GM12878 (cell line): Measurements from ENCODE around the gene DNAJC15. TPM values are rescaled to one million over a fixed set of nuclear protein-coding genes. Genes with fewer than 3 reads are reported as not detected.

ENCODE experiments used
- ATAC-seq: fragments of 200-7000 bp; cut with Tn5 transposase; 3 replicates; pipeline ENCODE4 v1.9.1; 2020; ENCODE audit warnings: mild to moderate bottlenecking, moderate library complexity
- BruUV-seq: library from RNA; stranded (reverse); fragments of 400-500 nt; replicated peaks from 2 replicates; lab custom pipeline; 2021; lab: Mats Ljungman, UMichigan
- CTCF ChIA-PET: fragments of 300-600 bp; sonication (Branson Sonifier 250); formaldehyde crosslinking; extraction: SDS; loops from one replicate; lab custom pipeline; 2021; ENCODE audit warnings: inconsistent platforms; lab: Yijun Ruan, JAX
- POLR2A ChIA-PET: fragments of 350-600 bp; formaldehyde crosslinking; extraction: SDS; loops from one replicate; lab custom pipeline; 2021; ENCODE audit warnings: inconsistent platforms; lab: Charles Lee
- RAD21 ChIA-PET: fragments of 300-600 bp; sonication (Branson Sonifier 250); formaldehyde crosslinking; loops from one replicate; lab custom pipeline; 2023; ENCODE audit warnings: antibody characterized with exemption; ENCODE audit not compliant: unreplicated experiment; lab: Charles Lee
- SMC1A ChIA-PET: fragments of 300-600 bp; sonication (Branson Sonifier 250); formaldehyde crosslinking; loops from one replicate; lab custom pipeline; 2023; ENCODE audit not compliant: unreplicated experiment, uncharacterized antibody; lab: Charles Lee
- DNase-seq: peaks from one replicate; pipeline ENCODE4 v3.0.0-alpha.2; 2011; ENCODE audit warnings: low read depth, low spot score
- FAIRE-seq: peaks from 3 replicates; lab custom pipeline; 2011; peaks lifted over from hg19 to GRCh38; lab: Jason Lieb, UNC
- H2AFZ ChIP-seq: 2 replicates; pipeline ENCODE4 v1.6.0; 2011; ENCODE audit warnings: low read depth, low read length, control low read depth; ENCODE audit not compliant: control insufficient read depth
- H3K27ac ChIP-seq: 2 replicates; pipeline ENCODE4 v1.5.1; 2011; ENCODE audit warnings: control low read depth; ENCODE audit not compliant: control insufficient read depth, insufficient read depth
- H3K27me3 ChIP-seq, 2 experiments: replicated peaks in 1 of 2; 2 replicates each; pipeline versions ENCODE4 v1.6.0 to v1.6.1; 2011; ENCODE audit warnings: low read length in 1 of 2; ENCODE audit not compliant: control insufficient read depth in 2 of 2, insufficient read depth in 2 of 2
- H3K36me3 ChIP-seq, 2 experiments: 2 replicates each; pipeline ENCODE4 v1.5.1; 2011; ENCODE audit warnings: low read length in 1 of 2; ENCODE audit not compliant: control insufficient read depth in 2 of 2, insufficient read depth in 2 of 2
- H3K4me1 ChIP-seq: 2 replicates; pipeline ENCODE4 v1.6.1; 2011; ENCODE audit warnings: mild to moderate bottlenecking, low read length, moderate library complexity, mixed read lengths; ENCODE audit not compliant: control insufficient read depth, insufficient read depth
- H3K4me2 ChIP-seq: 2 replicates; pipeline ENCODE4 v1.6.0; 2011; ENCODE audit warnings: control low read depth; ENCODE audit not compliant: control insufficient read depth, insufficient read depth
- H3K4me3 ChIP-seq: fragments of 200-600 bp; sonication (generic); 2 replicates; pipeline ENCODE4 v1.5.1; 2016
- H3K79me2 ChIP-seq: 2 replicates; pipeline ENCODE4 v1.6.0; 2011; ENCODE audit warnings: low read length; ENCODE audit not compliant: control insufficient read depth, insufficient read depth
- H3K9ac ChIP-seq: 2 replicates; pipeline ENCODE4 v1.8.0; 2011; ENCODE audit warnings: low read length, control low read depth, mixed read lengths; ENCODE audit not compliant: control insufficient read depth, insufficient read depth
- H3K9me3 ChIP-seq: replicated peaks from 3 replicates; pipeline ENCODE4 v1.5.1; 2011; ENCODE audit warnings: mild to moderate bottlenecking, low read length; ENCODE audit not compliant: control insufficient read depth, insufficient read depth
- H4K20me1 ChIP-seq: 2 replicates; pipeline ENCODE4 v1.6.0; 2011; ENCODE audit not compliant: control insufficient read depth, insufficient read depth
- BCL11A ChIP-seq: IDR thresholded peaks from 2 replicates; pipeline ENCODE4 v1.6.1; 2011; ENCODE audit warnings: low read depth, low read length
- CHD1 ChIP-seq: IDR thresholded peaks from 2 replicates; pipeline ENCODE4 v1.6.1; 2012; ENCODE audit warnings: low read depth, low read length, improper control_type of control experiment
- E4F1 ChIP-seq: fragments of 450-650 bp; IDR thresholded peaks from 2 replicates; pipeline ENCODE4 v1.6.1; 2018; ENCODE audit warnings: borderline replicate concordance, mild to moderate bottlenecking; ENCODE audit not compliant: partially characterized antibody
- EGR1 ChIP-seq, 2 experiments: IDR thresholded peaks; 1 replicate in 1 of 2; 2 replicates in 1 of 2; pipeline ENCODE4 v1.6.1; 2011 to 2012; ENCODE audit warnings: low read depth in 2 of 2, low read length in 2 of 2, borderline replicate concordance in 1 of 2, mild to moderate bottlenecking in 1 of 2, moderate library complexity in 1 of 2
- FOXK2 ChIP-seq: fragments of 450-650 bp; IDR thresholded peaks from 2 replicates; pipeline ENCODE4 v1.6.1; 2017; ENCODE audit warnings: mild to moderate bottlenecking, moderate library complexity
- MAX ChIP-seq: IDR thresholded peaks from 2 replicates; pipeline ENCODE4 v1.6.1; 2012; ENCODE audit warnings: low read depth, low read length, improper control_type of control experiment
- SREBF2 ChIP-seq: IDR thresholded peaks from 2 replicates; pipeline ENCODE4 v1.6.1; 2012; ENCODE audit warnings: mild to moderate bottlenecking, low read length
- ZNF384 ChIP-seq: IDR thresholded peaks from 2 replicates; pipeline ENCODE4 v1.6.1; 2012; ENCODE audit warnings: low read depth, mild to moderate bottlenecking, low read length, improper control_type of control experiment, borderline replicate concordance
- WGBS: methylation state at CpG from one replicate; pipeline ENCODE4 v1.1.6; 2016; ENCODE audit warnings: low lambda C conversion rate; ENCODE audit not compliant: insufficient replicate concordance, insufficient coverage; ENCODE audit errors: missing lambda C conversion rate; 5-methylcytosine and 5-hydroxymethylcytosine counted together
- in situ Hi-C: fragments of 300-500 bp; cut with MboI; formaldehyde crosslinking; loops from 9 replicates; pipeline ENCODE4 v1.14.3; 2018; ENCODE audit warnings: mixed read lengths
- intact Hi-C: fragments of 100-400 bp; cut with micrococcal nuclease; formaldehyde crosslinking; loops from one replicate; pipeline ENCODE4 v1.14.2; 2022; ENCODE audit not compliant: unreplicated experiment
- polyA plus RNA-seq, 11 experiments: library from polyadenylated mRNA; depleted of rRNA in 4 of 11; unstranded in 6 of 11; stranded (reverse) in 5 of 11; fragments of >200 nt; fragmentation: Nextera tagmentation in 4 of 11; fragmentation: Illumina TruSeq in 1 of 11; extraction: Ambion mirVana in 4 of 11; extraction: Trizol in 1 of 11; gene quantifications; 1 replicate in 1 of 11; 2 replicates in 10 of 11; pipeline versions ENCODE4 v1.2.1 to v1.2.3, GENCODE V29; 2011 to 2016; ENCODE audit warnings: inconsistent platforms in 2 of 11, missing spikeins in 2 of 11, low read depth in 1 of 11
- total RNA-seq, 4 experiments: library from RNA; depleted of rRNA in 3 of 4; stranded (reverse); fragments of >200 nt in 3 of 4; fragmentation: Illumina TruSeq in 1 of 4; extraction: Trizol in 1 of 4; gene quantifications; 2 replicates each; pipeline versions ENCODE4 v1.2.1 to v1.2.3, GENCODE V29; 2013 to 2021
- TF ChIP-seq, protein P1 (sequence below): fragments of 450-650 bp; IDR thresholded peaks from 2 replicates; pipeline ENCODE4 v1.6.1; 2017; ENCODE audit warnings: borderline replicate concordance

Gene DNAJC15
- total and polyA plus RNA-seq, 10 of the 15 experiments (the other 5 are each of a cell fraction or from before 2014, with no cell fraction given): 13.1 to 104 (median 54.4) TPM

- in situ Hi-C loops: no loop called here
- H3K4me1 ChIP-seq: no peaks in the 10 kb centered on the region
- ChIA-PET RAD21 (interaction anchor here (0.5 kb wide), 1 partner anchor 225 kb away, joined by 3 read pairs; no protein-coding TSS in a partner anchor), SMC1A (interaction anchor here (1.1 to 2.0 kb wide), 3 partner anchors 19 to 145 kb away, joined by 3 to 8 read pairs (median 4); no protein-coding TSS in a partner anchor), POLR2A (interaction anchor here (0.6 to 1.0 kb wide), 2 partner anchors 22 to 230 kb away, joined by 3 read pairs; no protein-coding TSS in a partner anchor), CTCF (interaction anchor here (0.9 to 2.4 kb wide), 3 partner anchors 18 to 141 kb away, joined by 3 to 8 read pairs (median 4); no protein-coding TSS in a partner anchor)
- H3K9ac ChIP-seq: no peak overlapping the region
- H3K4me2 ChIP-seq: no peak overlapping the region
- H3K36me3 ChIP-seq: no peaks in the 10 kb centered on the region
- no peaks in the 10 kb centered on the region for H3K27me3 ChIP-seq
- ATAC-seq: no peak
- no peak for DNase-seq
- H3K4me3 ChIP-seq: no peak overlapping the region
- no peak overlapping the region for H3K27ac ChIP-seq
- no peaks in the 10 kb centered on the region for H3K79me2 ChIP-seq
- H4K20me1 ChIP-seq: no peaks in the 10 kb centered on the region
- intact Hi-C loops: no loop called here
- FAIRE-seq: no peak
- no peak overlapping the region for H2AFZ ChIP-seq
- no TSS peak for BruUV-seq
- no peak for TF ChIP-seq ZNF384
- no peak for TF ChIP-seq E4F1
- TF ChIP-seq, protein P1, sequence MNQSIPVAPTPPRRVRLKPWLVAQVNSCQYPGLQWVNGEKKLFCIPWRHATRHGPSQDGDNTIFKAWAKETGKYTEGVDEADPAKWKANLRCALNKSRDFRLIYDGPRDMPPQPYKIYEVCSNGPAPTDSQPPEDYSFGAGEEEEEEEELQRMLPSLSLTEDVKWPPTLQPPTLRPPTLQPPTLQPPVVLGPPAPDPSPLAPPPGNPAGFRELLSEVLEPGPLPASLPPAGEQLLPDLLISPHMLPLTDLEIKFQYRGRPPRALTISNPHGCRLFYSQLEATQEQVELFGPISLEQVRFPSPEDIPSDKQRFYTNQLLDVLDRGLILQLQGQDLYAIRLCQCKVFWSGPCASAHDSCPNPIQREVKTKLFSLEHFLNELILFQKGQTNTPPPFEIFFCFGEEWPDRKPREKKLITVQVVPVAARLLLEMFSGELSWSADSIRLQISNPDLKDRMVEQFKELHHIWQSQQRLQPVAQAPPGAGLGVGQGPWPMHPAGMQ: no peak
- TF ChIP-seq EGR1 (IDR thresholded peaks at IDR 0.05; ENCODE audit: borderline replicate concordance in 1 of 2, low read depth in 2 of 2, low read length in 2 of 2): no peak
- TF ChIP-seq FOXK2: no peak
- no peak for TF ChIP-seq MAX
- no peak for TF ChIP-seq SREBF2
- TF ChIP-seq BCL11A: no peak
- no peak for TF ChIP-seq CHD1
- no peaks in the 10 kb centered on the region for H3K9me3 ChIP-seq
- WGBS: 83% methylated on average over 1 of the region's 1 CpG
Measured at GRCh38 chr13:43113603-43114002, 90.2 kb downstream of the DNAJC15 start.
